ENCODE results near the gene RIGI. TPM values are rescaled to one million over a fixed set of nuclear protein-coding genes. Genes with fewer than 3 reads are reported as not detected.

The RIGI gene
- total RNA-seq, 2 donors from 2014 or later: 3.0 to 8.5 TPM

DNA sequence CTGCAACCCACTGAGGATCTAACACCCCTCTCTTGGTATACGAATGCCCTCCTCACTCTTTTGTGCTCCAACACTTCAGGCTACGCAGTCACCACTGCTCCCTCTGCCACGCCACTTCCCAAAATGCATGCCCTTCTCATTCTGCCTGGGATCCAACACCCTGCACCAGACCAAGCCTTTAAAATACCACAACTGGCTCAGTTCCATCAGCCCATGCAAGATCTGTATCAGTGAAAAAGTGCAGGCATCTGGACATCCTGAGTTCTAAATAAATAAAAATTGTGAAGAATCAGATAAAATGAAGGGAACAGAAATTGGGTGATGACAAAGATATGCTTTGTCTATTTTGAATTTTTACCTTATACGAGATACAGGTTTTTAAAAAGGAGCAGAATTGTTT, 44.3 kb upstream of the RIGI start:
- TF ChIP-seq, protein P1, sequence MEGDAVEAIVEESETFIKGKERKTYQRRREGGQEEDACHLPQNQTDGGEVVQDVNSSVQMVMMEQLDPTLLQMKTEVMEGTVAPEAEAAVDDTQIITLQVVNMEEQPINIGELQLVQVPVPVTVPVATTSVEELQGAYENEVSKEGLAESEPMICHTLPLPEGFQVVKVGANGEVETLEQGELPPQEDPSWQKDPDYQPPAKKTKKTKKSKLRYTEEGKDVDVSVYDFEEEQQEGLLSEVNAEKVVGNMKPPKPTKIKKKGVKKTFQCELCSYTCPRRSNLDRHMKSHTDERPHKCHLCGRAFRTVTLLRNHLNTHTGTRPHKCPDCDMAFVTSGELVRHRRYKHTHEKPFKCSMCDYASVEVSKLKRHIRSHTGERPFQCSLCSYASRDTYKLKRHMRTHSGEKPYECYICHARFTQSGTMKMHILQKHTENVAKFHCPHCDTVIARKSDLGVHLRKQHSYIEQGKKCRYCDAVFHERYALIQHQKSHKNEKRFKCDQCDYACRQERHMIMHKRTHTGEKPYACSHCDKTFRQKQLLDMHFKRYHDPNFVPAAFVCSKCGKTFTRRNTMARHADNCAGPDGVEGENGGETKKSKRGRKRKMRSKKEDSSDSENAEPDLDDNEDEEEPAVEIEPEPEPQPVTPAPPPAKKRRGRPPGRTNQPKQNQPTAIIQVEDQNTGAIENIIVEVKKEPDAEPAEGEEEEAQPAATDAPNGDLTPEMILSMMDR (IDR thresholded peaks at IDR 0.05): no peak
- H3K9me3 ChIP-seq: no peaks in the 10 kb centered on the region
- DNase-seq: no peak
- H3K36me3 ChIP-seq: no peaks in the 10 kb centered on the region
- no peaks in the 10 kb centered on the region for H3K27me3 ChIP-seq
- no peak overlapping the region for H3K27ac ChIP-seq
- peaks cover 9% of the 10 kb centered on the region for H3K4me1 ChIP-seq
- intact Hi-C loops (cut with DNase I): loop anchor here (5.0 to 10.0 kb wide), 2 partner anchors 45 to 138 kb away; partner anchors contain the start of gene RIGI
- H3K9ac ChIP-seq (ENCODE audit: low read depth in 2 of 2, low read length in 2 of 2): no peak overlapping the region
- no peak overlapping the region for H3K4me3 ChIP-seq

DNA sequence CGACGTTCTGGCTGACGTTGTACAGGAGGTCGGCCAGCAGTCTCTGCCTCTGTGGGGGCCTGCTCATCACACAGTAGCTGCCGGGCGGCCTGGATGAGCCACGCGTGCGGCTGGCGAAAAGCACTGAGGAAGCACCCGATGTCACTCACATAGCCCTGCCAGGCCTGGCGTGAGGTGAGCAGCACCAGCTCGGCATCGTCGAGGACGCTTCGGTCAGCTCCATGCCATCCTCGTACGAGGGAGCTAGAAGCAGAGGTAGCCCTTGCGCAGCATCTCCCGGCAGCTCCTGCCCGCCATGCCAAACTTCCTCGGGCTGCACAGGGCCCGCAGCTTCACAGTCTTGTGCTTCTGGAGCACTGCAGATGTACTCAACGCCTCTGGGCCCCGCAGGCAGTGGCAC, 40.8 kb upstream of the RIGI start:
- intact Hi-C loops (cut with DNase I): no loop called here
- H3K4me1 ChIP-seq: peaks cover 4% of the 10 kb centered on the region
- DNase-seq: no peak
- H3K27ac ChIP-seq: no peak overlapping the region
- H3K27me3 ChIP-seq: no peaks in the 10 kb centered on the region
- no peak overlapping the region for H3K9ac ChIP-seq (ENCODE audit: low read depth in 2 of 2, low read length in 2 of 2)
- H3K9me3 ChIP-seq: no peaks in the 10 kb centered on the region
- H3K36me3 ChIP-seq: no peaks in the 10 kb centered on the region
- TF ChIP-seq, protein P1 (IDR thresholded peaks at IDR 0.05): no peak
- H3K4me3 ChIP-seq: no peak overlapping the region

DNA sequence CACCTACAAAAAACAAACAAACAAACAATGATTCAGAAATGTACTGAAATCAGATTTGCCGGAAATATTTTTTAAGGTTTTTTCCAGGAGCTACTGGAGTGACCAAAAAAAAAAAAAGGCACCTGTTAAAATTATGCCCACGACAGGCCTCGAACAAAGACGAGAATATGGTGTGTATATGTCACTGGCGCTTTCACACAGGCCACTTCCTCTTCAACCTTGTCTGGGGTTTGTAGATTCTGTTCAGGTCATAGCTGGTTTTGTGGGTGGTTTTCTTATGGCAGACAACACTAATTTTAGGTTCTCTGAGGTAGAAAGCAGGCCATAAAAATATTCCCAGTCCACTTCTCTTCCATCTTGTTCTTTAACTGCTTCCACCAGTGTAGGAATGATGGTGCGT, 40.0 kb upstream of the RIGI start:
- H3K9me3 ChIP-seq: no peaks in the 10 kb centered on the region
- TF ChIP-seq, protein P1 (IDR thresholded peaks at IDR 0.05): no peak
- no peak overlapping the region for H3K27ac ChIP-seq
- no peaks in the 10 kb centered on the region for H3K36me3 ChIP-seq
- no peak for DNase-seq
- H3K9ac ChIP-seq (ENCODE audit: low read depth in 2 of 2, low read length in 2 of 2): no peak overlapping the region
- H3K4me1 ChIP-seq: no peaks in the 10 kb centered on the region
- no peak overlapping the region for H3K4me3 ChIP-seq
- intact Hi-C loops (cut with DNase I): no loop called here
- no peaks in the 10 kb centered on the region for H3K27me3 ChIP-seq

DNA sequence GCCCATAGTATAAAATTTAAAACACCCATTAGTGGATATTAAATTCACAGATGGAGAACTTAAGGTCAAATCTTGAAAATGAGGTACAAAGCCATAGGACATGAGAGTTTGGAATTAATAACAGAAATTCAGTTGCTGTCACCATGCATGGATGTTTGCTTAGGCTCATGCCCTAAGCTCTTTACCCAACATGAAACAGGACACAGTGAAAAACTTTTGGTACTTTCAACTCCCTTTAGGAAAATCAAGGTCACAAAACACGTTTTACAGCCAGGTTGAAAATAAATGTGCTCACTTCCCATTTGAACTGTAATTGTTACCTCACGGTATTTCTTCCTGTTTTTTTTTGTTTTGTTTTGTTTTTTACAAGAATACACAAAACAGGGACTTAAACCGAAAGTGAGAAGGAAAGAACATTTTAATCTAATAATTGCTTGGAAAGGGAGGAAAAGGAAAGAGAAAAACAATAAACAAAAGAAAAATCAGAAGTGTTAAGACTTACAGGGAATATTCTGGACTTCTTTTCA, 32.5 kb upstream of the RIGI start:
- Histone ChIP-seq H3K4me3 (no peak overlapping the region), H3K27ac (no peak overlapping the region)
- intact Hi-C loops (cut with DNase I): no loop called here

DNA sequence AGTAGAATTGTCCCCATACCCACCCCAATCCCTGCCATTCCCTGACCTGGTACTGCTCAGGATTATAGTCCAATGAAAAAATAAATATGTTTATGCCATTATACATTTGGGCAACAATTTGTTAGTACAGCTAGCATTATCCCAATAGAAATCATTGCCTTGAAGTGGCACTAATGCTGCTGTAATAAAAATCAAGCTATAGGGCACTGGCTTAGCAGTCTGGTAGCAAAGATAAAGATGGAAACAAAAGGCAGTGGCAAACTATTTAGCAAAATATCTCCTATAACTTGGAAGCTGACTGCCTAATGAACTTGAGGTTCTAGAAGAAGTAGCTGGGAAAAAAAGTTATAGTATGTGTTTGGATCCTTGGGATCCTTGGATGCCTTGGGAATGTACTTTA, 28.6 kb upstream of the RIGI start:
- H3K9me3 ChIP-seq: no peaks in the 10 kb centered on the region
- H3K27ac ChIP-seq: no peak overlapping the region
- no peak overlapping the region for H3K4me3 ChIP-seq
- intact Hi-C loops (cut with DNase I): no loop called here
- DNase-seq: no peak
- no peaks in the 10 kb centered on the region for H3K36me3 ChIP-seq
- no peak overlapping the region for H3K9ac ChIP-seq (ENCODE audit: low read depth in 2 of 2, low read length in 2 of 2)
- H3K27me3 ChIP-seq: no peaks in the 10 kb centered on the region
- peaks cover 7% of the 10 kb centered on the region for H3K4me1 ChIP-seq
- TF ChIP-seq, protein P1 (IDR thresholded peaks at IDR 0.05): no peak

More for the DNA sequence above, 32.5 kb upstream of the RIGI start:
- H3K36me3 ChIP-seq: no peaks in the 10 kb centered on the region
- H3K4me1 ChIP-seq: no peaks in the 10 kb centered on the region
- no peak overlapping the region for H3K9ac ChIP-seq (ENCODE audit: low read depth in 2 of 2, low read length in 2 of 2)
- TF ChIP-seq, protein P1 (IDR thresholded peaks at IDR 0.05): no peak
- no peak for DNase-seq
- no peaks in the 10 kb centered on the region for H3K9me3 ChIP-seq
- no peaks in the 10 kb centered on the region for H3K27me3 ChIP-seq

Measured in colonic mucosa (tissue), 4 donors.